ENCODE data around the gene YTHDC2. TPM values are rescaled to one million over a fixed set of nuclear protein-coding genes. Genes with fewer than 3 reads are reported as not detected.

YTHDC2 gene
- total RNA-seq, 1 donor: 32.6 TPM

- no peak overlapping the region for H3K4me3 ChIP-seq (ENCODE audit: insufficient read depth, low read length)
- peaks cover 8% of the 10 kb centered on the region for H3K27me3 ChIP-seq (ENCODE audit: insufficient read depth, low read length)
- no peak for DNase-seq (ENCODE audit: insufficient read length, low spot score, missing footprints)
- no peaks in the 10 kb centered on the region for H4K20me1 ChIP-seq (ENCODE audit: insufficient read depth, low read length)
- H3K4me2 ChIP-seq (ENCODE audit: insufficient read depth, low read length): no peak overlapping the region
- no peak for TF ChIP-seq CTCF (IDR thresholded peaks at IDR 0.05; ENCODE audit: extremely low read depth, low read depth, low read length)
- no peaks in the 10 kb centered on the region for H3K9me3 ChIP-seq (ENCODE audit: low read depth, low read length)
- H3K79me2 ChIP-seq (ENCODE audit: insufficient read depth, low read length): no peaks in the 10 kb centered on the region
- H3K36me3 ChIP-seq (ENCODE audit: insufficient read depth, low read length): no peaks in the 10 kb centered on the region
- H3K4me1 ChIP-seq (ENCODE audit: insufficient read depth, low read length): no peaks in the 10 kb centered on the region
- H3K27ac ChIP-seq (ENCODE audit: low read depth, low read length): no peak overlapping the region
- no peak overlapping the region for H2AFZ ChIP-seq (ENCODE audit: low read length)
These were observed 11.4 kb upstream of the YTHDC2 start for GRCh38 chr5:113502073-113502472.

- Histone ChIP-seq H4K20me1 (ENCODE audit: insufficient read depth, low read length) (no peaks in the 10 kb centered on the region), H3K27ac (ENCODE audit: low read depth, low read length) (no peak overlapping the region), H3K4me2 (ENCODE audit: insufficient read depth, low read length) (no peak overlapping the region), H2AFZ (ENCODE audit: low read length) (no peak overlapping the region), H3K4me1 (ENCODE audit: insufficient read depth, low read length) (no peaks in the 10 kb centered on the region), H3K79me2 (ENCODE audit: insufficient read depth, low read length) (no peaks in the 10 kb centered on the region), H3K4me3 (ENCODE audit: insufficient read depth, low read length) (no peak overlapping the region), H3K9me3 (ENCODE audit: low read depth, low read length) (no peaks in the 10 kb centered on the region), H3K27me3 (ENCODE audit: insufficient read depth, low read length) (peaks cover 10% of the 10 kb centered on the region), H3K36me3 (ENCODE audit: insufficient read depth, low read length) (no peaks in the 10 kb centered on the region)
- TF ChIP-seq CTCF (IDR thresholded peaks at IDR 0.05; ENCODE audit: extremely low read depth, low read depth, low read length): no peak
- DNase-seq (ENCODE audit: insufficient read length, low spot score, missing footprints): no peak
These were observed 10.3 kb upstream of the YTHDC2 start for GRCh38 chr5:113503146-113503545.

GRCh38 chr5:113505181-113505580, 8.3 kb upstream of the YTHDC2 start:
- TF ChIP-seq CTCF (IDR thresholded peaks at IDR 0.05; ENCODE audit: extremely low read depth, low read depth, low read length): no peak
- H3K27ac ChIP-seq (ENCODE audit: low read depth, low read length): no peak overlapping the region
- no peak overlapping the region for H2AFZ ChIP-seq (ENCODE audit: low read length)
- no peaks in the 10 kb centered on the region for H3K79me2 ChIP-seq (ENCODE audit: insufficient read depth, low read length)
- H3K4me2 ChIP-seq (ENCODE audit: insufficient read depth, low read length): no peak overlapping the region
- H3K4me3 ChIP-seq (ENCODE audit: insufficient read depth, low read length): no peak overlapping the region
- DNase-seq (ENCODE audit: insufficient read length, low spot score, missing footprints): no peak
- peaks cover 8% of the 10 kb centered on the region for H3K27me3 ChIP-seq (ENCODE audit: insufficient read depth, low read length)
- H3K4me1 ChIP-seq (ENCODE audit: insufficient read depth, low read length): no peaks in the 10 kb centered on the region
- H3K9me3 ChIP-seq (ENCODE audit: low read depth, low read length): no peaks in the 10 kb centered on the region
- H3K36me3 ChIP-seq (ENCODE audit: insufficient read depth, low read length): no peaks in the 10 kb centered on the region
- H4K20me1 ChIP-seq (ENCODE audit: insufficient read depth, low read length): no peaks in the 10 kb centered on the region

- Histone ChIP-seq H3K4me2 (ENCODE audit: insufficient read depth, low read length) (no peak overlapping the region), H3K36me3 (ENCODE audit: insufficient read depth, low read length) (no peaks in the 10 kb centered on the region), H3K27ac (ENCODE audit: low read depth, low read length) (no peak overlapping the region), H3K4me3 (ENCODE audit: insufficient read depth, low read length) (no peak overlapping the region), H3K27me3 (ENCODE audit: insufficient read depth, low read length) (peaks cover 8% of the 10 kb centered on the region), H3K9me3 (ENCODE audit: low read depth, low read length) (no peaks in the 10 kb centered on the region), H4K20me1 (ENCODE audit: insufficient read depth, low read length) (no peaks in the 10 kb centered on the region), H3K4me1 (ENCODE audit: insufficient read depth, low read length) (no peaks in the 10 kb centered on the region), H2AFZ (ENCODE audit: low read length) (no peak overlapping the region), H3K79me2 (ENCODE audit: insufficient read depth, low read length) (no peaks in the 10 kb centered on the region)
- no peak for TF ChIP-seq CTCF (IDR thresholded peaks at IDR 0.05; ENCODE audit: extremely low read depth, low read depth, low read length)
- no peak for DNase-seq (ENCODE audit: insufficient read length, low spot score, missing footprints)
These were observed 5.9 kb upstream of the YTHDC2 start for GRCh38 chr5:113507601-113508000.
